ENCODE data around the gene CDKN2A. TPM values are rescaled to one million over a fixed set of nuclear protein-coding genes. Genes with fewer than 3 reads are reported as not detected.

The CDKN2A gene
- total RNA-seq, 1 experiment from 2014 or later = not detected

DNA sequence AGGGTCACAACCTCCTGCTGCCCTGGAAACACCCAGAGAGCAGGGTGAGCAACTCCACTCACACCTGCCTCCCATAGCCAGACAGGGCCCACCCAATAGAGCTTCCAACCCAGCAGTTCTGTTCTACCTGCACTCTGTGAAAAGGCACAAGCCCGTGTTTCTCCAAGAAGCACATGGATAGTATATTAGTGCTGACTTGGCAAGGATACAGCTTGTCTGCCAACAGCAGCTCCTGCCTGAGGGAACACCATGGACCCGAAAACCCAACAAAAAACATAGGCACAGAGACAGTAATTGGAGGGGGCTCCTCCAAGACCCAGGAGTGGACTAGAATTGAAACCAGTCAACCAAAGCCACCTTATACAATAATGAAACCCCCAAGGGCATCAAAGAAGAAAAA, 48.6 kb downstream of the CDKN2A start:
- intact Hi-C loops (cut with micrococcal nuclease; ENCODE audit: unreplicated experiment) (no loop called here), in situ Hi-C loops (cut with HindIII; ENCODE audit: low pct_unique_long_range_greater_than_20kb, low sequenced_read_pairs) (no loop called here)
- H3K4me3 ChIP-seq (ENCODE audit: low read depth in 2 of 2, low read length in 2 of 2) = no peak overlapping the region
- no TSS peak for BruUV-seq (replicated peaks)
- DNase-seq (ENCODE audit: low read depth, low spot score) = no peak
- H3K9me3 ChIP-seq (ENCODE audit: control insufficient read depth, insufficient read depth, low read depth, low read length) = no peaks in the 10 kb centered on the region
- CTCF ChIA-PET = no interaction called here
- POLR2A ChIA-PET = no interaction called here
- ATAC-seq = no peak
- H3K27ac ChIP-seq (ENCODE audit: low read length) = no peak overlapping the region
- H3K27me3 ChIP-seq (ENCODE audit: control insufficient read depth, insufficient read depth, low read length) = no peaks in the 10 kb centered on the region
- TF ChIP-seq TCF7L2 (IDR thresholded peaks at IDR 0.05; ENCODE audit: low read depth, low read length) (no peak), POLR2AphosphoS5 (IDR thresholded peaks at IDR 0.05; ENCODE audit: low read depth, low read length) (no peak), SIN3A (IDR thresholded peaks at IDR 0.05; ENCODE audit: borderline replicate concordance, insufficient read depth, low read depth, low read length) (no peak)
- TF ChIP-seq, protein P1, sequence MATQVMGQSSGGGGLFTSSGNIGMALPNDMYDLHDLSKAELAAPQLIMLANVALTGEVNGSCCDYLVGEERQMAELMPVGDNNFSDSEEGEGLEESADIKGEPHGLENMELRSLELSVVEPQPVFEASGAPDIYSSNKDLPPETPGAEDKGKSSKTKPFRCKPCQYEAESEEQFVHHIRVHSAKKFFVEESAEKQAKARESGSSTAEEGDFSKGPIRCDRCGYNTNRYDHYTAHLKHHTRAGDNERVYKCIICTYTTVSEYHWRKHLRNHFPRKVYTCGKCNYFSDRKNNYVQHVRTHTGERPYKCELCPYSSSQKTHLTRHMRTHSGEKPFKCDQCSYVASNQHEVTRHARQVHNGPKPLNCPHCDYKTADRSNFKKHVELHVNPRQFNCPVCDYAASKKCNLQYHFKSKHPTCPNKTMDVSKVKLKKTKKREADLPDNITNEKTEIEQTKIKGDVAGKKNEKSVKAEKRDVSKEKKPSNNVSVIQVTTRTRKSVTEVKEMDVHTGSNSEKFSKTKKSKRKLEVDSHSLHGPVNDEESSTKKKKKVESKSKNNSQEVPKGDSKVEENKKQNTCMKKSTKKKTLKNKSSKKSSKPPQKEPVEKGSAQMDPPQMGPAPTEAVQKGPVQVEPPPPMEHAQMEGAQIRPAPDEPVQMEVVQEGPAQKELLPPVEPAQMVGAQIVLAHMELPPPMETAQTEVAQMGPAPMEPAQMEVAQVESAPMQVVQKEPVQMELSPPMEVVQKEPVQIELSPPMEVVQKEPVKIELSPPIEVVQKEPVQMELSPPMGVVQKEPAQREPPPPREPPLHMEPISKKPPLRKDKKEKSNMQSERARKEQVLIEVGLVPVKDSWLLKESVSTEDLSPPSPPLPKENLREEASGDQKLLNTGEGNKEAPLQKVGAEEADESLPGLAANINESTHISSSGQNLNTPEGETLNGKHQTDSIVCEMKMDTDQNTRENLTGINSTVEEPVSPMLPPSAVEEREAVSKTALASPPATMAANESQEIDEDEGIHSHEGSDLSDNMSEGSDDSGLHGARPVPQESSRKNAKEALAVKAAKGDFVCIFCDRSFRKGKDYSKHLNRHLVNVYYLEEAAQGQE (IDR thresholded peaks at IDR 0.05; ENCODE audit: insufficient read depth in 1 of 2, low read depth in 2 of 2, low read length in 1 of 2) = no peak
- TF ChIP-seq, protein P2, sequence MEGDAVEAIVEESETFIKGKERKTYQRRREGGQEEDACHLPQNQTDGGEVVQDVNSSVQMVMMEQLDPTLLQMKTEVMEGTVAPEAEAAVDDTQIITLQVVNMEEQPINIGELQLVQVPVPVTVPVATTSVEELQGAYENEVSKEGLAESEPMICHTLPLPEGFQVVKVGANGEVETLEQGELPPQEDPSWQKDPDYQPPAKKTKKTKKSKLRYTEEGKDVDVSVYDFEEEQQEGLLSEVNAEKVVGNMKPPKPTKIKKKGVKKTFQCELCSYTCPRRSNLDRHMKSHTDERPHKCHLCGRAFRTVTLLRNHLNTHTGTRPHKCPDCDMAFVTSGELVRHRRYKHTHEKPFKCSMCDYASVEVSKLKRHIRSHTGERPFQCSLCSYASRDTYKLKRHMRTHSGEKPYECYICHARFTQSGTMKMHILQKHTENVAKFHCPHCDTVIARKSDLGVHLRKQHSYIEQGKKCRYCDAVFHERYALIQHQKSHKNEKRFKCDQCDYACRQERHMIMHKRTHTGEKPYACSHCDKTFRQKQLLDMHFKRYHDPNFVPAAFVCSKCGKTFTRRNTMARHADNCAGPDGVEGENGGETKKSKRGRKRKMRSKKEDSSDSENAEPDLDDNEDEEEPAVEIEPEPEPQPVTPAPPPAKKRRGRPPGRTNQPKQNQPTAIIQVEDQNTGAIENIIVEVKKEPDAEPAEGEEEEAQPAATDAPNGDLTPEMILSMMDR (IDR thresholded peaks at IDR 0.05) = no peak
- no peaks in the 10 kb centered on the region for H3K4me1 ChIP-seq (ENCODE audit: control insufficient read depth, insufficient read depth, low read length)
- no peaks in the 10 kb centered on the region for H3K36me3 ChIP-seq (ENCODE audit: control insufficient read depth, insufficient read depth, low read length)

GRCh38 chr9:21943464-21943863, 50.7 kb downstream of the CDKN2A start:
- CTCF ChIA-PET = no interaction called here
- no peaks in the 10 kb centered on the region for H3K4me1 ChIP-seq (ENCODE audit: control insufficient read depth, insufficient read depth, low read length)

More at GRCh38 chr9:21943464-21943863, 50.7 kb downstream of the CDKN2A start:
- Histone ChIP-seq H3K9me3 (ENCODE audit: control insufficient read depth, insufficient read depth, low read depth, low read length) (no peaks in the 10 kb centered on the region), H3K36me3 (ENCODE audit: control insufficient read depth, insufficient read depth, low read length) (no peaks in the 10 kb centered on the region), H3K27me3 (ENCODE audit: control insufficient read depth, insufficient read depth, low read length) (no peaks in the 10 kb centered on the region), H3K4me3 (ENCODE audit: low read depth in 2 of 2, low read length in 2 of 2) (no peak overlapping the region), H3K27ac (ENCODE audit: low read length) (no peak overlapping the region)
- in situ Hi-C loops (cut with HindIII; ENCODE audit: low pct_unique_long_range_greater_than_20kb, low sequenced_read_pairs) (no loop called here), intact Hi-C loops (cut with micrococcal nuclease; ENCODE audit: unreplicated experiment) (no loop called here)
- POLR2A ChIA-PET = no interaction called here
- ATAC-seq = no peak
- no TSS peak for BruUV-seq (replicated peaks)
- TF ChIP-seq, protein P1 (IDR thresholded peaks at IDR 0.05; ENCODE audit: insufficient read depth in 1 of 2, low read depth in 2 of 2, low read length in 1 of 2) = no peak
- TF ChIP-seq TCF7L2 (IDR thresholded peaks at IDR 0.05; ENCODE audit: low read depth, low read length) = no peak
- TF ChIP-seq, protein P2 (IDR thresholded peaks at IDR 0.05) = no peak
- TF ChIP-seq SIN3A (IDR thresholded peaks at IDR 0.05; ENCODE audit: borderline replicate concordance, insufficient read depth, low read depth, low read length) = no peak
- no peak for DNase-seq (ENCODE audit: low read depth, low spot score)

Measured in Panc1 (cell line).